Loucy (cell line): ENCODE results near the gene UBL7.

Experiments
- H2AFZ ChIP-seq: fragments of 200-600 bp; sonication (generic); 2 replicates; pipeline ENCODE4 v1.6.0; 2016; ENCODE audit warnings: antibody characterized with exemption, mild to moderate bottlenecking, low read length, moderate library complexity
- H3F3A ChIP-seq: fragments of 200-600 bp; 2 replicates; pipeline ENCODE4 v1.6.0; 2016; ENCODE audit warnings: antibody characterized with exemption, low read depth, mild to moderate bottlenecking
- H3K27me3 ChIP-seq: fragments of 200-600 bp; sonication (generic); 2 replicates; pipeline ENCODE4 v1.6.1; 2014; ENCODE audit warnings: low read length, mild to moderate bottlenecking; ENCODE audit not compliant: insufficient read depth, poor library complexity, severe bottlenecking
- H3K36me3 ChIP-seq: fragments of 200-600 bp; sonication (generic); 2 replicates; pipeline ENCODE4 v1.6.1; 2016; ENCODE audit warnings: low read length; ENCODE audit not compliant: insufficient read depth
- H3K4me1 ChIP-seq: fragments of 200-600 bp; sonication (generic); 2 replicates; pipeline ENCODE4 v1.5.1; 2014; ENCODE audit warnings: low read length, mild to moderate bottlenecking; ENCODE audit not compliant: insufficient read depth, poor library complexity, severe bottlenecking
- H3K4me2 ChIP-seq: fragments of 200-600 bp; sonication (generic); 2 replicates; pipeline ENCODE4 v1.6.0; 2014; ENCODE audit warnings: antibody characterized with exemption, low read length, low read depth, mild to moderate bottlenecking; ENCODE audit not compliant: poor library complexity, severe bottlenecking
- H3K4me3 ChIP-seq: fragments of 200-600 bp; sonication (generic); 2 replicates; pipeline ENCODE4 v1.5.1; 2014; ENCODE audit warnings: low read length, mild to moderate bottlenecking, mixed read lengths; ENCODE audit not compliant: poor library complexity, severe bottlenecking
- H3K79me2 ChIP-seq: fragments of 200-600 bp; sonication (generic); 2 replicates; pipeline ENCODE4 v1.6.1; 2014; ENCODE audit warnings: low read length; ENCODE audit not compliant: insufficient read depth
- H3K9ac ChIP-seq: fragments of 200-600 bp; sonication (generic); 2 replicates; pipeline ENCODE4 v1.6.0; 2014; ENCODE audit warnings: mild to moderate bottlenecking, low read depth, low read length, moderate library complexity; ENCODE audit not compliant: poor library complexity, severe bottlenecking
- H3K9me2 ChIP-seq: fragments of 200-600 bp; sonication (generic); replicated peaks from 2 replicates; pipeline ENCODE4 v1.6.1; 2016; ENCODE audit warnings: low read depth, low read length, mixed read lengths
- H3K9me3 ChIP-seq: fragments of 200-600 bp; sonication (generic); 2 replicates; pipeline ENCODE4 v1.6.1; 2014; ENCODE audit warnings: mild to moderate bottlenecking, antibody characterized with exemption, low read length, low read depth; ENCODE audit not compliant: insufficient read depth
- H4K20me1 ChIP-seq: fragments of 200-600 bp; sonication (generic); 2 replicates; pipeline ENCODE4 v1.6.0; 2014; ENCODE audit warnings: antibody characterized with exemption, low read length, mild to moderate bottlenecking; ENCODE audit not compliant: insufficient read depth, poor library complexity, severe bottlenecking
- EZH2phosphoT487 ChIP-seq: fragments of 200-600 bp; IDR thresholded peaks from 2 replicates; pipeline ENCODE4 v1.6.1; 2018; ENCODE audit warnings: antibody characterized with exemption, mild to moderate bottlenecking, moderate library complexity, borderline replicate concordance
- TF ChIP-seq, protein P1 (sequence below): fragments of 200-600 bp; sonication (generic); conservative IDR thresholded peaks from 2 replicates; pipeline ENCODE4 v1.5.1; 2014; ENCODE audit warnings: mild to moderate bottlenecking, antibody characterized with exemption, low read length

Gene UBL7

DNA sequence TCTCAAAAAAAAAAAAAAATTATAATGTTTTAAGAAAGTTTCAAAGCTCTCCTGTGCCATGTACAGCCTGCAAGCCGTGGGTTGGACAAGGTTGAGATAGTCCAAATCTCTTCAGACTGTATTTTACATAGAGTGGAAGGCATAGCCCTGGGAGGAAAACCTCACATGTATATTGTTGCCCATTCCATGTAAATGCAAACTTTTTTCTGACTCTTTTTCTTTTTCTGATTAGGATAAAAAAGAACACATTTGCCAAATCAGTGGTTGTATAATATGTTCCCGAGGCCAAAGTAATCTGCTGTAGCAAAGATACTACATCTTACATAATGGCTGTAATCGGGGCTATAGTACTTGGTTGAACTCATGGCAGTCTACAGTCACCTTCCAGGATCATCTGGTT, 35.7 kb upstream of the UBL7 start:
- no peaks in the 10 kb centered on the region for H3K4me1 ChIP-seq
- no peaks in the 10 kb centered on the region for H3K9me3 ChIP-seq
- H2AFZ ChIP-seq: no peak overlapping the region
- H3K36me3 ChIP-seq: no peaks in the 10 kb centered on the region
- no peaks in the 10 kb centered on the region for H3K9me2 ChIP-seq
- no peaks in the 10 kb centered on the region for H3K27me3 ChIP-seq
- H3K4me2 ChIP-seq: no peak overlapping the region
- no peak overlapping the region for H3K9ac ChIP-seq
- TF ChIP-seq EZH2phosphoT487: no peak
- TF ChIP-seq, protein P1, sequence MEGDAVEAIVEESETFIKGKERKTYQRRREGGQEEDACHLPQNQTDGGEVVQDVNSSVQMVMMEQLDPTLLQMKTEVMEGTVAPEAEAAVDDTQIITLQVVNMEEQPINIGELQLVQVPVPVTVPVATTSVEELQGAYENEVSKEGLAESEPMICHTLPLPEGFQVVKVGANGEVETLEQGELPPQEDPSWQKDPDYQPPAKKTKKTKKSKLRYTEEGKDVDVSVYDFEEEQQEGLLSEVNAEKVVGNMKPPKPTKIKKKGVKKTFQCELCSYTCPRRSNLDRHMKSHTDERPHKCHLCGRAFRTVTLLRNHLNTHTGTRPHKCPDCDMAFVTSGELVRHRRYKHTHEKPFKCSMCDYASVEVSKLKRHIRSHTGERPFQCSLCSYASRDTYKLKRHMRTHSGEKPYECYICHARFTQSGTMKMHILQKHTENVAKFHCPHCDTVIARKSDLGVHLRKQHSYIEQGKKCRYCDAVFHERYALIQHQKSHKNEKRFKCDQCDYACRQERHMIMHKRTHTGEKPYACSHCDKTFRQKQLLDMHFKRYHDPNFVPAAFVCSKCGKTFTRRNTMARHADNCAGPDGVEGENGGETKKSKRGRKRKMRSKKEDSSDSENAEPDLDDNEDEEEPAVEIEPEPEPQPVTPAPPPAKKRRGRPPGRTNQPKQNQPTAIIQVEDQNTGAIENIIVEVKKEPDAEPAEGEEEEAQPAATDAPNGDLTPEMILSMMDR: no peak
- H4K20me1 ChIP-seq: no peaks in the 10 kb centered on the region
- H3F3A ChIP-seq: no peaks in the 10 kb centered on the region
- H3K79me2 ChIP-seq: no peaks in the 10 kb centered on the region
- H3K4me3 ChIP-seq: no peak overlapping the region

DNA sequence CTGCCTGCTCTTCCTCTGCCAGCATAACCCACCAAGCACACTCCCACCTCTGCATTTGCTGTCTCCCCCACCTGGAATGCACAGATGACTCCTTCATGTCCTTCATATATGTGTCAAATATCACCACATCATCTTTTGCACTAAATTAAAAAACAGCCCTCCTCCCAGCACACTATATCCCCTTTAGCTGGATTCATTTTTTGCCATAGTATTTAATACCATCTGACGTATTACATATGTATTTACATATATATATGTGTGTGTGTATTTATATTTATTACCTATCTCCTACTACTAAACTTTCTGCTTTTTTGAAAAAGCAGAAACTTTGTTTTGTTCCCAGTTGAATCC, 29.4 kb upstream of the UBL7 start:
- Histone ChIP-seq H3K4me2 (peak overlapping the region; percentile 86), H3K9ac (peak overlapping the region; percentile 68), H3F3A (no peaks in the 10 kb centered on the region), H3K36me3 (no peaks in the 10 kb centered on the region), H3K27me3 (no peaks in the 10 kb centered on the region), H3K4me3 (peak overlapping the region; percentile 73), H3K9me2 (no peaks in the 10 kb centered on the region), H2AFZ (peak overlapping the region; percentile 72), H4K20me1 (no peaks in the 10 kb centered on the region), H3K79me2 (peaks cover 16% of the 10 kb centered on the region; the same call in 1 of the 2 replicates), H3K9me3 (no peaks in the 10 kb centered on the region), H3K4me1 (peaks cover 21% of the 10 kb centered on the region)
- TF ChIP-seq, protein P1: no peak
- no peak for TF ChIP-seq EZH2phosphoT487

DNA sequence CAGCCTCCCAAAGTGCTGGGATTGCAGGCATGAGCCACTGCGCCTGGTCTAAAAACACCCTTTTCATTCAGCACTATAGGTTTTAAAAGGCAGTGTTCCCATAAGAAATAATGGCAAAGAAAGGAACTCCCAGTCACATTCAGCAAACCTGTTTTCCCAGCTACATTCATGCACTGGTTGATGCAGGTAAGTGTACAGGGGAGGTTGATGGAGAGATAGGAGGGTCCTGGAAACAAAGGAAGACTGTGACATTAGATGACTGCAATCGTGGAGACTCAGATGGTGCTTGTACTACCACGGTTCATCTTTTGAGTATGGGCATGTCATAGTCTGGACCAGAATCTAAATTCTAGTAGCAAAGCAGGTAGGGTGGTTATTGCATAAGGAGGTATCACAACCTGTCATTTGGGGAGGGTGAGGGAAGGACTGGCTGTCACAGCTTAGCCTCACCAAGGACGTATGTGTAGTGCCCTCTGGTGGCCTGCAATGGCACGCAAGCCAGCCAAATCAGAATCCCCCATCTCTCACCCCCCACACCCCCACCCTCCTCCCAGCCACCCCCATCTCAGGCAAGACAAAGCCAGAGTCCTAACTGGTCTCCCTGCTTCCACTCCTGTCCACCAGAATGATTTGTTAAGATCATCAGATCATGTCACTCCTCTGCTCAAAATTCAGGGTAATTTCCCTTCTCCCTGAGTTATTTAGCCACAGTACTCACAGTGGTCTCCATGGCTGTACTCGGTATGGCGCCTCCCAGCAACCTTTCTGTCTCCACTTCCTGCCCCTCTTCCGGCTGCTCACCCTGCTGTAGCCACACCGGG, 28.8 kb upstream of the UBL7 start:
- Histone ChIP-seq H2AFZ (peak overlapping the region; percentile 72), H3K4me2 (peak overlapping the region; percentile 86), H3F3A (no peaks in the 10 kb centered on the region), H3K4me1 (peaks cover 21% of the 10 kb centered on the region), H4K20me1 (no peaks in the 10 kb centered on the region), H3K9me2 (no peaks in the 10 kb centered on the region), H3K79me2 (peaks cover 16% of the 10 kb centered on the region; the same call in 1 of the 2 replicates), H3K9ac (peak overlapping the region; percentile 68), H3K9me3 (no peaks in the 10 kb centered on the region), H3K27me3 (no peaks in the 10 kb centered on the region), H3K4me3 (peak overlapping the region; percentile 73), H3K36me3 (no peaks in the 10 kb centered on the region)
- TF ChIP-seq EZH2phosphoT487: no peak
- TF ChIP-seq, protein P1: peak; percentile 74
